Pons (tissue), 1 donor: ENCODE measurements around the gene ZDHHC8.

Experiments
- DNase-seq: peaks from one replicate; pipeline ENCODE4 v3.0.0-alpha.2; 2016; ENCODE audit warnings: low spot score

Gene ZDHHC8

DNA sequence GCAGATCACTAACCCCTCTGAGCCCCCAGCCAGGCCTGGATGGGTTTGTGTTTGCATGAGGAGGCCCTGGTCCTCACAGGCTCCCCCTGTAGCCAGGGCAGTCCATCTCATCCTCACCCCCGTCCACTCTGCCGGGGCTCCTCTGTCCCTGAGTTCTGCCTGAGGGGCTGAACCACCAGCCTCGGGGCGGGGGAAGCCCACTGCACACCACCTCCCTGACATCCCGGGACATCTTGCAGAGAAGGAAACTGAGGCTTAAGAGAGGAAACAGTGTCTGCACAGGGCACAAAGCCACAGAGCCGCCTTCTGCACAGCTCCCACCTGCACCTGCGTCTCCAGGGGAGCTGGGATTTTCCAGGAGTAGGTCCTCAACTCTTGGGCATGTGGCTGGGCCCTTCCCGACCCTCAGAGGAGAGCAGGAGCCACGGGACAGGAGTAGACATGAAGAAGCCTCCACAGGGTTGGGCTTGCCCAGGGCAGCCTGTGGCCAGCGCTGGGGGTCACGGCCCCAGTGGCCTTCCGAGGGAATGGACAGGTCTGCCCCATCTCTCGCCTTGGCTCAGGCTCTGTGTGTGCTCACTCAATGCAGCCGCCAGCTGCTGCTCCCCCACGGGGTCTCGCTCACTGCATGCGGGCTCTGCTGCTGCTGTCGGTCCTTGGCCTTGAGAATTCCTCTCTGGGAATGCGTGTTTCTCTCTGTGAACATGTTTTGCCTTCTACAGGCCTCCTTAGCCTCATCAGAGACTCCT lies 64.7 kb downstream of the ZDHHC8 start:
- DNase-seq = no peak
